ENCODE results near the gene PAX2.

DNA sequence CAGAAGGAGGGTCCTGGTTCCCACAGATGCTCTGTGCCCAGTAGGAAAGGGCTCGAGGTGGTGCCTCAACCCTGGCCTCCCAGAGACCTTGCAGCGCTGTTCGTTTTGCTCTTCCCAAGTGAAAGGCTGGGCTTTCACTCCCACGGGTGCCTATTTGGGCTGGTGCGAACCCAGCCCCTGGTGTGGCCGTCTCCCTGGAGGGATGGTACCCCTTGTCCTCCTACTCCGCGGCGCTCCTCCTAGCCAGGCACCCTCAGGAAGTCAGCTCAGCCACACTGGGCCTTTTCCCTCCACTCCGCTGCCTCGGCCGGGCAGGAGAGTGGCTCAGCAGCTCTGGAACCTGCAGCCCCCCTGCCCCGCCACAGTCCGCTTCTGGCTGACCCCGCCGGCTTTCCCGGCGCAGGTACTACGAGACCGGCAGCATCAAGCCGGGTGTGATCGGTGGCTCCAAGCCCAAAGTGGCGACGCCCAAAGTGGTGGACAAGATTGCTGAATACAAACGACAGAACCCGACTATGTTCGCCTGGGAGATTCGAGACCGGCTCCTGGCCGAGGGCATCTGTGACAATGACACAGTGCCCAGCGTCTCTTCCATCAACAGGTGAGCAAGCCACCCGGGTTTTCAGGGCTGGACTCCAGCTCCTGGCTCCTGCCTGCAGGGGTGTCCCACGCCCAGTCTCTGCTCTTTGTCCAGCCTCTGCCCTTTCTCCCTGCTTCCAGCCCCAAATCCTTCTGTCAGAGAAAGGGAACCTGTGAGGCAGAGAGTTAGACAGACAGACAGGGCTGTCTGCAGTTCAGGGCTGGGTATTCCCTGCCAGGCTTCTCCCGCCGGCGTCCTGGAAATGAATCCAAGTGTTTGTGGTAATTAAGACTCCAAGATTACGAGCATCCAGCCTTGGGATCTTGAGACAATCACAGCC lies 5.2 kb downstream of the PAX2 start:
- TF ChIP-seq EZH2phosphoT487 (IDR thresholded peaks at IDR 0.05; ENCODE audit: insufficient read depth, low read depth) = no peak; the same call in 1 of the 2 replicates
- TF ChIP-seq EZH2 (IDR thresholded peaks at IDR 0.05; ENCODE audit: insufficient read depth, poor library complexity, severe bottlenecking) = peak; percentile 62
